HepG2 (cell line): Measurements from ENCODE around the gene PLIN5.

ENCODE experiments used
- IRF1 ChIP-seq: sonication (generic); formaldehyde crosslinking; IDR thresholded peaks from 2 replicates; pipeline ENCODE4 v1.4.0; 2020; ENCODE audit warnings: low read depth, mild to moderate bottlenecking, missing genetic modification reagents
- TF ChIP-seq, protein P1 (sequence below): IDR thresholded peaks from 2 replicates; pipeline ENCODE4 v1.6.1; 2016; ENCODE audit warnings: low read depth, borderline replicate concordance
- TF ChIP-seq, protein P2 (sequence below): sonication (generic); formaldehyde crosslinking; IDR thresholded peaks from 2 replicates; pipeline ENCODE4 v1.5.0; 2020; ENCODE audit warnings: mild to moderate bottlenecking, missing genetic modification reagents, moderate library complexity

- no peak for TF ChIP-seq IRF1 (CRISPR knock-in tag)
- TF ChIP-seq, protein P1, sequence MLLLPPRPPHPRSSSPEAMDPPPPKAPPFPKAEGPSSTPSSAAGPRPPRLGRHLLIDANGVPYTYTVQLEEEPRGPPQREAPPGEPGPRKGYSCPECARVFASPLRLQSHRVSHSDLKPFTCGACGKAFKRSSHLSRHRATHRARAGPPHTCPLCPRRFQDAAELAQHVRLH (CRISPR knock-in tag): no peak
- TF ChIP-seq, protein P2, sequence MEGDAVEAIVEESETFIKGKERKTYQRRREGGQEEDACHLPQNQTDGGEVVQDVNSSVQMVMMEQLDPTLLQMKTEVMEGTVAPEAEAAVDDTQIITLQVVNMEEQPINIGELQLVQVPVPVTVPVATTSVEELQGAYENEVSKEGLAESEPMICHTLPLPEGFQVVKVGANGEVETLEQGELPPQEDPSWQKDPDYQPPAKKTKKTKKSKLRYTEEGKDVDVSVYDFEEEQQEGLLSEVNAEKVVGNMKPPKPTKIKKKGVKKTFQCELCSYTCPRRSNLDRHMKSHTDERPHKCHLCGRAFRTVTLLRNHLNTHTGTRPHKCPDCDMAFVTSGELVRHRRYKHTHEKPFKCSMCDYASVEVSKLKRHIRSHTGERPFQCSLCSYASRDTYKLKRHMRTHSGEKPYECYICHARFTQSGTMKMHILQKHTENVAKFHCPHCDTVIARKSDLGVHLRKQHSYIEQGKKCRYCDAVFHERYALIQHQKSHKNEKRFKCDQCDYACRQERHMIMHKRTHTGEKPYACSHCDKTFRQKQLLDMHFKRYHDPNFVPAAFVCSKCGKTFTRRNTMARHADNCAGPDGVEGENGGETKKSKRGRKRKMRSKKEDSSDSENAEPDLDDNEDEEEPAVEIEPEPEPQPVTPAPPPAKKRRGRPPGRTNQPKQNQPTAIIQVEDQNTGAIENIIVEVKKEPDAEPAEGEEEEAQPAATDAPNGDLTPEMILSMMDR (CRISPR knock-in tag): no peak
Observed at GRCh38 chr19:4575267-4576015, 40.4 kb upstream of the PLIN5 start.
